GM21717 (cell line): ENCODE results near the gene TEX51.
A peak's percentile ranks its signal among the peaks of the same experiment; 100 is the strongest.

ENCODE experiments used
- ATAC-seq: cut with Tn5 transposase; IDR thresholded peaks from one replicate; pipeline ENCODE4 v1.9.1; 2021; ENCODE audit warnings: mild to moderate bottlenecking, moderate library complexity; ENCODE audit not compliant: unreplicated experiment

The TEX51 gene

DNA sequence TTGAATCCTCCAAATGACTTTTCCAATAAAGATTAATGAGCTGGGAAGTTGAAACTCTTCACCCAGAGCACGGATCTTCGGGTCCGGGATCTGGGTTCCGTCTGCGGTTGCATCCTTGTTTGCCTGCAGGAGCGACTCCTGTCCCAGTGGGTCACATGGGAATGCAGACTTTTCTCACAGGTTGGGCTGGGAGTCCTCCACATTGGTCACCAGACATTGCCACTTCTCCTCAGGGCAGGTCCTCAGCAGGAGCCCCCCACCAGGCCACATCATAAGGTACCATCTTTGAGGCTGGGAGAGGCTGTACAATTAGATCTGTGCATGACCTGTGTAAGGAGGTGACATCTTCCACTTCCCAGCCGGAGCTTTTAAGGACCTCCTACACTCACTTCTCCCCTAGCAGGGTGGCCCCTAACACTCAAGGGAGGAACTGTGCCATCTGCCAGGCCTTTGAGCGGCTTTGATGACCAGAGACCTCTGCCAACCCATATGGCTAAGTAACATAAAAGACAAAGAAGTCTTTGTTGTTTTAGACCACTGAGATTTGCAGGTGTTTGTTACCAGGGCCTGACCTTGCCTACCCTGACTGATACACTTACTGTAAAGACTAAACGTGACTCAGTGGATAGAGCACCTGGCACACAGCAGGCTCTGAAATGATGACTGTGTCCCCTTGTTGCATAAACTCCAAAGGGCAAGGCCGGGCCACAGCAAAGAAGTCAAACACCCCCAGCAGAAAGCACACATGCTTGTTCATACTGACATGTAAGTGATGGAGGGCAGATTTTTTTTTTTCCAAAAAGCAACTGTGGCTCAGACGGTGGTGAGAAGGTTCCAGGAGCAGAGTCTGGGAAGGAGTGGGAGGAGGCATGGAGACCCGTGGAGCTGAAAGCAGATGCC, 7.9 kb upstream of the TEX51 start:
- no peak for ATAC-seq

DNA sequence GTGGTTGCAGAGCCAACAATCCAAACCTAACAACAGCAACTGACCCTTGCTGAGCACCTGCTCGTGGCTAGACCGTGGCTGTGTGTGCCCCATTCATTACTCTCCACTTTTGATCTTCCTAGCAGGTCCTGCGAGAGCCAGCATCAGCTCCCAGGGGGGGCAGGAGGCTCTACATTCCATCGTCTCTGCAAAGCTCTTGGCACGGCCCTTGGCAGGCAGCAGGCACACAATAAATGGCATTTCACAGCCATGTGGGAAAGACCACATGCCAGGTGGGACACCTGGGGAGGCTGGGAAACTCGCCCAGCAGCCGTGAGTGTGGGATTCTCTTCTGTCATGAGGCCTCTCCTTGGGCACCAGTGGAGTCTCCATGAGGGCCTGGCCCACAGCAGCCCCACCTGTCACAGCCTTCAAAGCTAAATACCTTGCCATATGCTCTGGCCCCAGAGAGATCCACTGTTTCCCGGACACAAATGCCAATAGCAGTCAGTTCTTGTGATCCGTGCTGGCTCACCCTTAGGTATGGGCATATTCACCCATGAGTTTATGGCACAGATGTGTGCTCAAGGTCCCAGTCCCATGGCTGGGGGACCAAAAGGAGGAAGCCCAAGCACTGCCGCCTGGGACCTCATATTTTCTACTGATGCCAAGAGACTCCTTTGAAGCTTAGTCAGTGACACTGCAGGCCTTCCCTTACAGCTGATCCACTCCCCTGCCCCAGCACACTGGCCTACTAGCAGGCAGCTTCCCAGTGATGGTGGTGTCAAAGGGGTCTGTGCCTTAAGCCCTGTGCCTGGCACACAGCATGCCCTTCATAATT, 6.8 kb upstream of the TEX51 start:
- no peak for ATAC-seq

DNA sequence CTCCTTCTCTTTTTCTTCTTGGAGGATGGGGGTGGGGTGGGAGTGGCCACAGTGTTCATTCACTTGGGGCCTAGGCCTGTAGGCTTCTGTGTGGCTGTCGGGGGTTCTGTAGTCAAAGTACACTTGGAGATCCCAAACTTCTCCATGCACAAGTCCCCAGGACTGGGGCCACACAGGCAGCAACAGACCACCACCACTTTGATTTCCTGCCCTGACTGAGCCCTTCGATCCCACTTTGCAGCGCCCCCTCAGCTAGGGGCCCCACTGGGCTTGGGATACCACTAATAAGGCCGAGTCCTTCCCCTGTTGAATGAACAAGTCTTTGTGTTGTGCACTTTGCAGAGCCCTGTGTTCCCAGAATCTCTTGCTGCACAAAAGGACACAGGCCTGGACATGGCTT, 5.5 kb upstream of the TEX51 start:
- no peak for ATAC-seq

DNA sequence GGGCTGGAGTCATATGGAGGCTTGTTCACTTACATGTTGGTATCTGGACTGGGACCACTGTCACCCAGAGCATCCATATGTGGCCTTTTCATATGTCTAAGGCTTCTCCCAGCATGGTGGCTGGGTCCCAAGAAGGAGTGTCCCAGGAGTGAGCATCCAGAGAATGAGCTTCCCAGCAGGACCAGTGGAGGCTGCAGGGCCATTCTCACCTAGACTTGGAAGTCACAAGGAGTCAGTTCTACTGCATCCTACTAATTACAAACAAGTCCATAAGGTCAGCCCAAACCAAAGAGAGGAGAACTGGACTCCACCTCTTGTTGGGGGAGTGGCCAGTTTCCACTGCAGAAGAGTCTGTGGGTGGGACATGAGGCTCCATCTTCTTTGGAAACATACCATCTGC, 5.1 kb upstream of the TEX51 start:
- no peak for ATAC-seq

DNA sequence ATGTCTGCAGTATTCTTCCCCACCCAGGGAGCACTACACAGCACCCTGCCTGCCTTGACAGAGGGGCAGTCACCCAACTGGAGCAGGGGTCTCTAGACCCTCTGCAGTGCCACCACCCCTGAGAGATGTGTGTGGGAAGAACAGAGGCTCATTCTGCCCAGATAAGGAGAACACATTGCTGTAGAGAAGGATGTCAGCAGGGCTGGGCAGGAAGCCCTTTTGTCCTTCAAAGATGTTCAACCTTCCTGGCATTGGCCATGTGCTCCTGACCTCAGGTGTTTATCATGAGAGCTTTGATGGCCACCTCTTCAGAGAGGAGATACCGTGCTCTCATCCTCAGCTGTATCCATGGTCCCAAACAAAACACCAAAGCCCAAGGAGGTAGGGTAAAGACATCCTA, 4.6 kb upstream of the TEX51 start:
- no peak for ATAC-seq

DNA sequence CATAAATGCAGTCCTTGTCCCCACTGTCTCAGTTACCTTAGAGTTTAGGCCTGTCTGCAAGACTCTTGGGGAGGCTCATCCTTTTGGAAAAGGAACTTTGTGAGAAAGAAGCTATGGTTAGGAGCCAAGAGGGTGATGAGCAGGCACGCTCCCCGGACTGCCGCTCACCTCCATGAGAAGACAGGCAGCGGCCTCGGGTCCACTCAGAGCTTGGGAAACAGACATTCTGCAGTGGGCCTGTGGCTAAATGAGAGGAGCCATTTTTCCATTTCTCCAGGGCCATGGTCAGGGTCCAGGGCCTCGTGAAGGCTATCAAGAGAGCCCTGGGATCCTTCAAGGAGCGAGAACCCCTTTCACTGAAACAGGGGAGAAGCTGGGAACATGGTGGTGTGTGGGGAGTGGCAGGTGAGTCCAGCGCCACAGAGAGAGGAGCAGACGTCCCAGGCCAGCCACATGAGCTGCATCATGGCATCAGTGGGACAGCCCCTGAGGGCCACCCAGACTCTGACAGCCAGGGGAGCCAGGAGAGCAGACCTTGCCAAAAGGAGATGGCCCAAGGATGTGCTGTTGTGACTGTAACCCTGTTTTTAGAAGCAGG, 4.0 kb upstream of the TEX51 start:
- no peak for ATAC-seq

DNA sequence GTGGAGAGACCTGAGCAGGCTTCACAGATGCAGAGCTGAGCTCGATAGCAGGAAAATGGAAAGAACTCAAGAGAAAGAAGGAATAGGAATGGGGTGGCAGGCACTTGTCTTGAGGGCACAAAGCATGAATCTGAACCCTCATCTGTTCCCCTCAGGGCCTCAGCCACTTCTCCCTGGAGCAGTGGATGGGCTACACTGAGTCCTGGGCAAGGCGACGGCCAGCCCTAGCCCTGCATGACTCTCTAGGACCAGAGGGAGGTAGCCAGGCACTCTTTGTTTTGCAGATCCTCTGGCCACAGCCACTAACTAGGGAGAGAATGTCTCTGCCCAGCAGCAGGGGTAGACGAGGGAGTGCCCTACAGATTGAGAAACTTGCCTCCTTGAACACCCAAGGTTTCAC, 3.4 kb upstream of the TEX51 start:
- ATAC-seq, result no peak

DNA sequence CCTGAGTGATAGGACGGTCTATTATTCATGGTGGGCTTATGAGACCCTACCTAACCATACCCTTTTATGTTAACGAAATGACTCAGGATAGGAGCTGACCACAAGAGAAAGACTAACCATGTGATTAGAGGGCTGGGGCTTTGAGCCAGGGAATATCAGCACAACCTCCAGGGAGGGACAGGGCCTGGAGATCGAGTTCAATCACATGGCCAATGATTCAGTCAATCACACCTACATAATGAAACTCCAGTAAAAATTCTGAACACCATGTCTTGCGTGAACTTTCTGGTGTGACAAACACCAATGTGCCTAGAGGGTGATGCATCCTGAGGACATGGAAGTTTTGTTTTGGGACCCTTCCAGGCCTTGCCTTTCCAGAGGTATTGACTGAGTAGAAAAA, 2.2 kb upstream of the TEX51 start:
- ATAC-seq, result no peak

DNA sequence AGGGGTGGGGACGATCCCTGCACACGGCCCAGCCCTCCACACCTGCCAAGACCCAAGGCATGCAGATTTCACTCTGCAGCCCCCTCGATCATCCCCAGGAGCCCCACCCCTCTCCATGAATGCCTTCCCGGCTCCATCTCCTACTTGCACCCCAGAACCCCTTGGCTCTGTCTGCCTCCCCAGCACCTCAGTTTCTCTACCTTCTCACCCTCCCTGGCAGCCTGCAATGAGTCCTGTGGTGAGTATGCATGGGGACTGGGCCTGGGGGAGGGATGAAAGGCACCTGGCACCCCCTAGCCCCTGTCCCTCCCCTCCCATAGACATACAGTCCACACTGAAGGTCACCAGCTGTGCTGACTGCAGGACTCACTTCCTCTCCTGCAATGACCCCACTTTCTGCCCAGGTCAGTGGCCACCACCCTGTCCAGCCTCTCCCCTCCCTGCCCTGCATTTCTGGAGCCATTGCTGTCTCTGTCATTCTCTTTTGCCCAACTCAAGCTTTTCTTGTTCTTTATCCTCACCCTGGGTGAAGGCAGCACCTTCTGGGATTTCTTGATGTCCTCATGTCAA, 1.0 kb downstream of the TEX51 start:
- no peak for ATAC-seq

DNA sequence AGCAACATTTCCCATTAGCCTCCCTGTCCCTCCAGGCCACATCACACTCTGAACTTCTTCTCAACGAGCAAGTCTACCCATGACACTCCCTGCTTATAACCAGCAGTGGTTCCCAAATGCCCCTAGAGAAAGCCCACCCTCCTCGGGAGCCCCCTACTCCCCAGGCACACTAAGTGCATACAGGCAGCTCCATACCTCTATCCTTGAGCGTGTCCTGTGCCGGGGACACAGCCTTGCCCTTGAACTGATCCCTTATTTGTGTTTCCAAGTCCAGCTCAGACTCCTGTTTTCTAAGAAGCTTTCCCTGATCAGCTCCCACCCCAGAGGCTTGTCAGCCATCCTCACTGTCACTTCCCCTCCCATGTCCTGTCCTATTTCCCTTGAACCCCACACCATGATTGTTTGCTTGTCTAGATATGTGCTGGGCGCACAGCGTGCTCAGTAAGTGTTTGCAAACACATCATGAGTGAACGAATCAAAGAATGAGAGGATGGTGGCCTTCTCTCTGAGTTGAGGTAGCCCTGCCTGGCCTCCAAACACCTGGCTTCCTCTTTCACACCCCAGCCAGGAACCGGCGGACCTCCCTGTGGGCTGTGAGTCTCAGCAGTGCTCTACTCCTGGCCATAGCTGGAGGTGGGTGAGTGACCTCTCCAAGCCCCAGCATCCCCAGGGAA, 2.1 kb downstream of the TEX51 start:
- no peak for ATAC-seq

DNA sequence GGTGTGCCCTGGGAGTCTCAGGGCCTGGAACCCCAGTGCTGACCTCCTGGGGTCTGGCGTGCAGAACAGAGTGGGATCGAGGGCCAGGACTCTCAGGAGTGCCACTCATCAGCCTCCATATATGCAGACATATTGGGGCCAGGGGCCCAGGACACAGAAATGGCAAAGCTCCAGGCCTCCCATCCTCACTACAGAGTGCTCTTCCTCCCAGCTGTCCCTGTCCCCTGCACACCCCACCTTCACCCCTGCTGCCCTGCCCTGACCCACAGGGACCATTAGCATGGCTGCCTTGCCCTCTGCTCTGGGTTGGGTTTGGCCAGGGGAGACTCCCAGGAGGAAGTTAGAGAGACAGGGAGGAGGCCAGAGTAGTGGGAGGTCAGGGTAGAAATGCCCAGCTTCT, 2.8 kb downstream of the TEX51 start:
- ATAC-seq, result no peak

DNA sequence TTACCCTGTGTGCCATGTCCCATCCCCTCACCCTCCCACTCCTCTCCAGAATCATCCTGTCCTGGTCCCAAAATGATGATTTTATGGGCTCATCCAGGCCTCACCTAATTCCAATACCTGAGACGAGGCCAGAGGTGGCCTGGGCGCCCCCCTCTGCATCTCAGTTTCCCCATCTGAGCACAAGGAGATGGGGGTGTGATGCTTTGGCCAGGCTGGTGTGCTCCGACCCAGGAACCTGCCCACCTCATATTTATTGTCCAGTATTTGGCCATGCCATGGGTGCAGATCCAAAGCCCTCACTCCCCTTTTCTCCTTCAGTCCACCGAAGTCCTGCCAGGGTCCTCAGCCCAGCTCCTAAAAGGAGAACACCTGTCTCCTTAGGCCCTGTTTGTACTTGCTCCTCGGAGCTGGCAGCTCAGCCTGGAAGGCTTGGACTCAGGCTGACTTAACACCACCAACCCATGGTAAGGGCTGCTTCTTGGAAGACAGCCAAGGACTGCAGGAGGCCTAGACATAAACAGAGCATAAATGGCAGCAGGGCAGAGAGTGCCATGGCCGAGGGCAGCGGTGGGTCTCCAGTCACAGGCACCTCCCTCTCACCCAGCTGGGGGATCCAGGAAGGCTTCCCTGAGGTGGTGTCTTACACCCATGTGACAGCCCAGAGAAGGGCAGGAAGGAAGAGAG, 3.6 kb downstream of the TEX51 start:
- ATAC-seq, result no peak

DNA sequence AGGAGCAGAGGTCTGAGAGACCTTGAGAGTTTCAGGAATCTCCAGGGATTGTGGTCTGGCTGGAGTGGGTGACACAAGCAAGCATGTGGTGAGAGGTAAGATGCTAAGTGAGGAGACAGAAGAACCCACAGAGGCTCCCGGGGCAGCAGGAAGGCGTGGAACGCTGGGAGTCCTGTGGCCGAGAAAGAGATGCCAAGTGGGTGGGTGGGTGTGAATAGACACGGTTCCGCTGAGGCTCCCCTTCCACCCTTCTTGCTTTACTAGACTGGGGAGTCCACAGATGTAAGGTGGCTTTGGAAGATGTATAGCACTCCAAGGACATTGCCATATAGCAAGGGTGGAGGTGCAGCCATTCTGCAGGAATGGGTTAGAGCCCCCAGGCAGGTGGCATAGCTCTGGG, 4.2 kb downstream of the TEX51 start:
- ATAC-seq, result no peak

DNA sequence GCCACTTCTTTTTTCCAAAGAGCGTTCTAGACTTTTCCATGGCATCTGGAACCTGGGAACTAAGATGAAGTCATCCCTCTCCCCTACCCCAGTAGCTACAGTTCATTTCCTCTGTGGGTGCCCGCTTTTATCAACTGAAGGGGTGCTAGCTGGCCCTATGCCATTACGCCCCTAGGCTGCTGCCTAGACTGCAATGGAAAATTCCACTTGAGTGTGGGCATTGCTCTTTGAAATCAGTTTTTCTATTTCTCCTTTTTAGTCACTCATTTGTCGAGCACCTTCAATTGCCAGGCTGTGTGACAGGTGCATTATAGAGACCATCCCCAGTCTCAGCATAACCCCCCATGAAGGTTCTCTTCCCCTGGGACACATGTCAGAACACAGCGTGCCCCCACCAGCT, 7.3 kb downstream of the TEX51 start:
- ATAC-seq, result no peak

DNA sequence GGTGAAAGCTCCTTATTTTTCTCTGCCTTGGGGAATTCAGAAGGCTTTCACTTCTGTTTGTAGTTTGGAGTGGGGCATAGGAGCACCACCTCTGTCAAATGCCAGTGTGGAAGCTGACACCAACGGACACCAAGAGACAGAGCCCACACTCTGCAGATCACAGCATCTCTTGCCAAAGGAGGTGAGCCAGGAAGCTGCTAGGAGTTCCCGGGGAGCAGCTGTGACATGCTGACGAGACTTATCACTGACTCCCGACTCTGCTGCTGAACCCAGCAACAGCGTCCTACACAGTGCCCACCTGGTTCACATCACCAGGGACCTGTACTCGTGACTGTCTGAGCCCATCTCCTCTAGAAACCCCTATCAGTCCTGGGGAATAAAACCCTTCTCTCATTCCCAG, 8.1 kb downstream of the TEX51 start:
- no peak for ATAC-seq

DNA sequence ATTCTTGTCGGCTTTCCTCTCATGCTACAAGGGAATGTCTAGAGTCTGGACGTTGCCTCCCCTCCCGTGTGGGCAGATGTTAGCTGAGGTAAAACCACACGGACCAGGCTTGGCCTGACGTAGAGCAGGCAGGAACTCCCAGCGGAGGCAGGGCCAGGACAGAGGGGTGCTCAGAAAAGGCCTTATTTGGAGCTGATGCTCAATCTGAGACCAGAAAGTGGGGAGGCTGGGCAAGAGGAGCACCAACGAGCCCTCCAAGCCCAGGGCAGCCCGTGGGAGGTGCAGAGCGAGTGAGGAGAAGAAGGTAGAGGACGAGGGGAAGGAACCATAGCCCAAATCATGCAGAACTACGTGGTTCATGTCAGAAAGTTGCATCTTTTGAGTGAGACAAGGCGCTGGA, 9.0 kb downstream of the TEX51 start:
- peak; percentile 48 for ATAC-seq

DNA sequence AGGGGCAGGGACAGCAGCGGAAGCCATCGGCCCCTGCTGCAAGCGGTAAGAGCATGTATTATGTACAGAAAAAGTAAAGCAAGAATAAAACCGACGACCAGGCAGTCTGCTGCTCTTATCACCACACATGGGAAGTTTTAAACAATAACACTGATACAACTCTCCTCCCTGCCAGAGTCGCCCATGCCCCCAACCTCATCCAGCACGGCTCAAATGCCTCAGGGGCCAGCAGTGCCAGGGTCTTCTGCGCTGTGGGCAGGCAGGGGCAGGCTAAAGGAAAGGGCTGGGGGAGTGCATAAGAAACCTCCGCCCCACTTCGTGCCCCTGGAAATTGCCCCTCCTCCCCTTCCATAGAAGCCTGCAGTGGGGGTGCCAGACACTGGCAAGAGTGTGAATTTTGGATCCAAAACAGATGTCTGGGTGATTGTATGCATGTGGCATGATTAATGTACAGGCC, 10.1 kb downstream of the TEX51 start:
- no peak for ATAC-seq

DNA sequence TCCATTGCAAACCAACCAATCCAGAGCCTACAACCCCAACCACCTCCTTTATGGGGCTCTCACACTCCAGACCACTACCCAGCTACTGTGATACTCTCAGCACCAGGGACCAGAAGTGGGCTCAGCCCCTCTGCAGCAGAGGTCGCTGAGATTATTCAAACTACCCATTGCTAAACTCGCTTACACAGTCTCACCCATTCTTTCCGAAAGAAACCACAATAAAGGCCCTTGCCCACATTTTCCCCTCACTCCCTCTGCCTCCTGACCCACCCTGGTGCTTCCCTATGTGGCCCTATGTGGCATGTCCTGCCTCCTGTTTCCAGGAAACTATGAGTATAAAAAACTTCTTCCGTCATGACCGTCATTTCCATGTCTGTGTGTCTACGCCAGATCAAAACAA, 10.7 kb downstream of the TEX51 start:
- no peak for ATAC-seq

DNA sequence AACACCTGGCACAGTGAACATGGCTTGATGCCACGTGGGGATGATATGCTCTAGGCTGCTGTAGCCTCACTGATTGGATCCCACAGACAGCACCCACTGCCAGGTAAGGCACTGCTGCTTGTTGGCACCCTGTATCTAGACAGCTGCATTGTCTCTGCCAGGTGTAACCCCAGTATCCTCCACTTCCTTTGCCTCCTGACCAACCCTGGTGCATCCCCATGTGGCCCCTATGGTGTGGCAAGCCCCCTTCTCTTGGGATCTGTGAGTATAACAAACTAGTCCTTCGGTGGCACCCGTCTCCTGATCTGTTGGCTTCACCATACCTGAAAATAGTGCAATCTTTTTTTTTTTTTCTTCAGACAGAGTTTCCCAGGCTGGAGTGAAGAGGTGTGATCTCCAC, 11.1 kb downstream of the TEX51 start:
- ATAC-seq, result no peak

DNA sequence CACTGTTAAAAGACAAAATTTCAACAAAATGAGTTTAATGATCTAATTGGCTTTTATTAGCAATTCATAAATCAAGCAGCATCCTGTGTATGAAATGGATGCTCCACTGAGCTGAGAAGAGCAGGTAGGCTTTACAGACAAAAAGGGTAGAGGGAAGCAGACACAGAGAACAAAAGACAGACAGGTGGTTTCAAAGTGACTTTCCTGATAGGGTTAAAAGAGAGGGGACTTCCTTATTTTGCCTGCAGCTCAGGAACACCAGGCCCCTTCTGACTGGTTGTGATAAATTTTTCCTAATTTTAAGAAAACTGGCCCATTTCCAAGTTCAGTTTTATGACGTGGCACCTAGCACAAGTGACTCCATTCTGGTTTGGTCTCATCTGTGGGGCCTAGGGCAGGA, 11.9 kb downstream of the TEX51 start:
- no peak for ATAC-seq
